Esophagus muscularis mucosa (tissue), 4 donors: ENCODE data around the gene DNAAF5. TPM values are rescaled to one million over a fixed set of nuclear protein-coding genes. Genes with fewer than 3 reads are reported as not detected.

ENCODE experiments used
- DNase-seq: peaks from one replicate; pipeline ENCODE4 v3.0.0-alpha.2; 2017; ENCODE audit errors: extremely low spot score
- H3K27ac ChIP-seq, 4 donors: fragments of 200-600 bp; sonication (generic); replicated peaks in 1 of 4; 1 replicate in 3 of 4; 2 replicates in 1 of 4; pipeline ENCODE4 v1.5.1; 2016 to 2019; ENCODE audit warnings: mild to moderate bottlenecking in 1 of 4
- H3K27me3 ChIP-seq, 4 donors: fragments of 200-600 bp; sonication (generic); one replicate each; pipeline versions ENCODE4 v1.5.1 to v1.6.0; 2016 to 2019
- H3K36me3 ChIP-seq, 4 donors: fragments of 200-600 bp; sonication (generic); one replicate each; pipeline ENCODE4 v1.5.1; 2016 to 2019
- H3K4me1 ChIP-seq, 4 donors: fragments of 200-600 bp; sonication (generic); one replicate each; pipeline ENCODE4 v1.5.1; 2016 to 2019
- H3K4me3 ChIP-seq, 4 donors: fragments of 200-600 bp; sonication (generic); 1 replicate in 2 of 4; 2 replicates in 2 of 4; pipeline ENCODE4 v1.5.1; 2016 to 2019; ENCODE audit warnings: mild to moderate bottlenecking in 4 of 4, moderate library complexity in 1 of 4
- H3K9me3 ChIP-seq, 4 donors: fragments of 200-600 bp; sonication (generic); 1 replicate in 3 of 4; 2 replicates in 1 of 4; pipeline ENCODE4 v1.5.1; 2016 to 2019
- CTCF ChIP-seq, 3 experiments: fragments of 200-600 bp in 2 of 3; fragments of 450-650 bp in 1 of 3; sonication (generic) in 2 of 3; IDR thresholded peaks; one replicate each; pipeline ENCODE4 v1.5.1; 2017 to 2019; ENCODE audit warnings: antibody characterized with exemption in 3 of 3, mild to moderate bottlenecking in 2 of 3, moderate library complexity in 1 of 3
- EP300 ChIP-seq: sonication (generic); formaldehyde crosslinking; IDR thresholded peaks from one replicate; pipeline ENCODE4 v1.6.1; 2017; ENCODE audit warnings: antibody characterized with exemption
- POLR2A ChIP-seq: fragments of 450-650 bp; IDR thresholded peaks from one replicate; pipeline ENCODE4 v1.6.1; 2017; ENCODE audit warnings: antibody characterized with exemption, moderate library complexity, mild to moderate bottlenecking, low read depth
- POLR2AphosphoS5 ChIP-seq, 2 donors: sonication (generic); formaldehyde crosslinking; IDR thresholded peaks; one replicate each; pipeline ENCODE4 v1.6.1; 2017; ENCODE audit warnings: antibody characterized with exemption in 2 of 2
- WGBS: methylation state at CpG from one replicate; pipeline ENCODE4 v1.1.5; 2018; 5-methylcytosine and 5-hydroxymethylcytosine counted together
- intact Hi-C: fragments of 100-400 bp; cut with DNase I; formaldehyde crosslinking; loops from one replicate; pipeline ENCODE4 v1.15.1; 2023
- total RNA-seq, 4 donors: library from RNA; depleted of rRNA; stranded (reverse); fragments of >200 nt; gene quantifications; one replicate each; pipeline versions ENCODE4 v1.1.0 to v1.2.1, GENCODE V29; 2016

The DNAAF5 gene
- total RNA-seq, 4 donors from 2014 or later = 21.2 to 32.7 (median 29.4) TPM

GRCh38 chr7:835021-835420 is 108.5 kb downstream of the DNAAF5 start:
- H3K27ac ChIP-seq = peak overlapping the region; percentile 90 to 95 (median 92)
- H3K36me3 ChIP-seq = peaks cover 3 to 21% (median 16%) of the 10 kb centered on the region in 4 donors
- H3K9me3 ChIP-seq = no peaks in the 10 kb centered on the region
- TF ChIP-seq CTCF (IDR thresholded peaks at IDR 0.05) = no peak
- no peak for TF ChIP-seq EP300
- no peak for TF ChIP-seq POLR2A
- TF ChIP-seq POLR2AphosphoS5 (IDR thresholded peaks at IDR 0.05) = no peak
- 85% methylated on average over 12 of the region's 12 CpGs for WGBS
- intact Hi-C loops = loop anchor here (5.0 to 10.0 kb wide), 2 partner anchors 37 to 50 kb away; no protein-coding TSS in a partner anchor
- H3K4me3 ChIP-seq = no peak overlapping the region
- DNase-seq = no peak
- H3K27me3 ChIP-seq = no peaks in the 10 kb centered on the region
- peaks cover 87 to 98% (median 90%) of the 10 kb centered on the region in 4 donors for H3K4me1 ChIP-seq

DNA sequence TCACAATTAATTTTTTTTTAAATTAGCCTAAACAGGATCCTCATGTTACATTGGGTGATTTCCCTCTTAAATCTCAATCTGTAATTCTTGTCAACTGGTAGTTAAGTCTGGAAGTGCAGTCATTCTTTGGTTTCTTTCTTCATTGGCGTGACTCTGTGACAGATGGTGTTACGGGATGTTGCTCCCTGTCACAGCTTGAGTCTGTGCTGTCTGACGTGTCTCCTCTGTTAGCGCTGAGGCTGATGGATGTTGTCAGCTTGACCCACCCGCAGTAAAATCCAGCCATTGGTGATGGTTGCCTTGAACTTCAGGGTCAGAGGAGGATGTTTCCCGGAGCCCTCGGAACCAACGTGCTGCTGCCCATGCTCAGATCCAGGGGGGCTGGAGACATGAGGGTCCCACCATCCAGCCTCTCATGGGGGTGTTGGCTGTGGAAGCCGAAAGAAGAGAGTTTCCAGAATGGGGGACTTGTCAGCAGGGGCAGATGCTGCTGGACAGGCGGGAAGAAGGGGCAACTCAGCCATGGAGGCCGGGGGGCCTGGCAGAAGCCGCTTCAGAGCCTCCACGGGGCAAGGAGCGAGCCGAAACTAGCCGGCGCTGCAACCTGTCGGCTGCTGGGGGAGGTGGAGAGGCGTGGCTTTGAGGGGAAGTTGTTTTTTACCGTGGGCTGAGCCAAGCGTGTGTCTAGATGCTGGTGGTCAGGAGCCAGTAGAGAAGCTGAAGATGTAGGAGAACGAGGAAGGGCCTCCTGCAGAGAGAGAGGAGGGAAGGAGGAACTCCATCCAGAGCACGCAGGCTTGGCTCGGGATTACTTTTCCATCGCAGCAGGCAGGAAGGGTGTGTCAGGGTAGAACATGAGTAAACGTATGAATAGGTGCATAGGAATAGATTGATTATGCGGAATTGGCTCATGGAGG is 109.2 kb downstream of the DNAAF5 start:
- DNase-seq = no peak
- intact Hi-C loops = loop anchor here (5.0 to 10.0 kb wide), 2 partner anchors 37 to 51 kb away; no protein-coding TSS in a partner anchor
- no peaks in the 10 kb centered on the region for H3K27me3 ChIP-seq
- peak overlapping the region; percentile 90 to 95 (median 92) for H3K27ac ChIP-seq
- H3K9me3 ChIP-seq = no peaks in the 10 kb centered on the region
- H3K4me1 ChIP-seq = peaks cover 80 to 96% (median 84%) of the 10 kb centered on the region in 4 donors
- H3K36me3 ChIP-seq = peaks cover 7 to 27% (median 21%) of the 10 kb centered on the region in 4 donors
- TF ChIP-seq POLR2AphosphoS5 (IDR thresholded peaks at IDR 0.05) = no peak
- no peak for TF ChIP-seq CTCF (IDR thresholded peaks at IDR 0.05)
- TF ChIP-seq EP300 = no peak
- TF ChIP-seq POLR2A = no peak
- no peak overlapping the region for H3K4me3 ChIP-seq
- WGBS = 65% methylated on average over 27 of the region's 27 CpGs

Other genes starting within 250 kb of the DNAAF5 start
- 100 to 1,000 TPM in 2 of 4 donors, 10 to 100 TPM in 2; 88.0 to 184 (median 119) TPM for gene PDGFA, start 206.9 kb upstream of the DNAAF5 start, total RNA-seq
- 10 to 100 TPM; 15.4 to 46.9 (median 31.4) TPM for gene PRKAR1B, start 582 bp downstream of the DNAAF5 start, total RNA-seq
- gene SUN1, start 105.8 kb downstream of the DNAAF5 start, total RNA-seq = 100 to 1,000 TPM; 132 to 149 (median 147) TPM
- 10 to 100 TPM; 24.7 to 41.3 (median 35.2) TPM for gene GET4, start 149.9 kb downstream of the DNAAF5 start, total RNA-seq
- 10 to 100 TPM; 41.9 to 94.2 (median 78.3) TPM for gene ADAP1, start 228.0 kb downstream of the DNAAF5 start, total RNA-seq
- gene COX19, start 248.8 kb downstream of the DNAAF5 start, total RNA-seq = 10 to 100 TPM in 2 of 4 donors, 1 to 10 TPM in 2; 6.3 to 13.3 (median 9.7) TPM